HUES48 (cell line): Measurements from ENCODE around the gene DIP2B.

Experiments
- H3K27ac ChIP-seq: one replicate; pipeline ENCODE4 v1.7.0; 2013; ENCODE audit warnings: low read depth, low read length, inconsistent platforms
- H3K27me3 ChIP-seq: 2 replicates; pipeline ENCODE4 v1.6.1; 2013; ENCODE audit warnings: mild to moderate bottlenecking, low read length; ENCODE audit not compliant: control insufficient read depth, insufficient read depth
- H3K36me3 ChIP-seq: 2 replicates; pipeline ENCODE4 v1.6.1; 2013; ENCODE audit warnings: low read length; ENCODE audit not compliant: control insufficient read depth, insufficient read depth
- H3K4me1 ChIP-seq: 2 replicates; pipeline ENCODE4 v1.6.1; 2013; ENCODE audit warnings: mild to moderate bottlenecking, low read length; ENCODE audit not compliant: control insufficient read depth, insufficient read depth
- H3K4me3 ChIP-seq: 2 replicates; pipeline ENCODE4 v1.5.1; 2013; ENCODE audit warnings: mild to moderate bottlenecking, low read depth, low read length
- H3K9ac ChIP-seq: 2 replicates; pipeline ENCODE4 v1.6.1; 2013; ENCODE audit warnings: mild to moderate bottlenecking, low read depth, low read length, moderate library complexity
- H3K9me3 ChIP-seq: 2 replicates; pipeline ENCODE4 v1.6.1; 2013; ENCODE audit warnings: low read length; ENCODE audit not compliant: control insufficient read depth, insufficient read depth

Gene DIP2B

DNA sequence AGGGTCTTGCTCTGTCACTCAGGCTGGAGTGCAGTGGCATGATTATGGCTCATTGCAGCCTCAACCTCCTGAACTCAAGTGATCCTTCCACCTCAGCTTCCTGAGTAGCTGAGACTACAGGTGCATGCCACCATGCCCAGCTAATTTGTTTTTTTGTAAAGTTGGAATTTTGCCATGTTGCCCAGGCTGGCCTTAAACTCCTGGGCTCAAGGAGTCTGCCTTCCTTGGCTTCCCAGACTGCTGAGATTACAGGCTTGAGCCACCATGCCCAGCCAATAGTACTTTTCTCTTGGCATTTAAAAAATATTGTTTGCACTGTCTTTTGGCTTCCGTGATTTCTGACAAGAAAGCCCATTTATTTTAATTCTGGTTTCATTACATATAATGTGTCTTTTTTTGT, 61.3 kb downstream of the DIP2B start:
- no peaks in the 10 kb centered on the region for H3K36me3 ChIP-seq
- no peaks in the 10 kb centered on the region for H3K9me3 ChIP-seq
- no peaks in the 10 kb centered on the region for H3K27me3 ChIP-seq
- H3K4me3 ChIP-seq = no peak overlapping the region
- H3K4me1 ChIP-seq = peaks cover 21% of the 10 kb centered on the region
- no peak overlapping the region for H3K27ac ChIP-seq
- no peak overlapping the region for H3K9ac ChIP-seq

DNA sequence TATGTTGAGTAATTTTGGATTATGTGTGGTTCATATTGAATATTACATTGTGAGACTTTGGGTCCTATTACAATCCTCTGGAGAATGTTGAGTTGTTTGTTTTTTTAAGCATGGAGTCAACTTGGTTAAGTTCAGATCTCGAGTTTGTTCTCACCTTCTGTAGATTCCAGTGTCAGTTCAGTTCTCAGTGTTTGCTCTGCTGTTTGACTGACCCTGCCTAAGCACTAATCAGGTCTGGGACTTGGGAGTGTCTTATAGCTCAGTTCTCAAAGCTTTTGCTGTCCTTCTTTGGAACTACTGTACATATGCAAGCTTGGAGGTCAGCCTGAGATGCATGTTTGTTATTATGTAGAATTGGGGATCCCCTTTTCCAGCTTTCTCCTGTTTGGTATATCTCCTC, 63.1 kb downstream of the DIP2B start:
- peaks cover 32% of the 10 kb centered on the region for H3K4me1 ChIP-seq
- no peaks in the 10 kb centered on the region for H3K36me3 ChIP-seq
- H3K27ac ChIP-seq = peak overlapping the region; percentile 45
- H3K9me3 ChIP-seq = no peaks in the 10 kb centered on the region
- H3K4me3 ChIP-seq = no peak overlapping the region
- no peaks in the 10 kb centered on the region for H3K27me3 ChIP-seq
- H3K9ac ChIP-seq = no peak overlapping the region

DNA sequence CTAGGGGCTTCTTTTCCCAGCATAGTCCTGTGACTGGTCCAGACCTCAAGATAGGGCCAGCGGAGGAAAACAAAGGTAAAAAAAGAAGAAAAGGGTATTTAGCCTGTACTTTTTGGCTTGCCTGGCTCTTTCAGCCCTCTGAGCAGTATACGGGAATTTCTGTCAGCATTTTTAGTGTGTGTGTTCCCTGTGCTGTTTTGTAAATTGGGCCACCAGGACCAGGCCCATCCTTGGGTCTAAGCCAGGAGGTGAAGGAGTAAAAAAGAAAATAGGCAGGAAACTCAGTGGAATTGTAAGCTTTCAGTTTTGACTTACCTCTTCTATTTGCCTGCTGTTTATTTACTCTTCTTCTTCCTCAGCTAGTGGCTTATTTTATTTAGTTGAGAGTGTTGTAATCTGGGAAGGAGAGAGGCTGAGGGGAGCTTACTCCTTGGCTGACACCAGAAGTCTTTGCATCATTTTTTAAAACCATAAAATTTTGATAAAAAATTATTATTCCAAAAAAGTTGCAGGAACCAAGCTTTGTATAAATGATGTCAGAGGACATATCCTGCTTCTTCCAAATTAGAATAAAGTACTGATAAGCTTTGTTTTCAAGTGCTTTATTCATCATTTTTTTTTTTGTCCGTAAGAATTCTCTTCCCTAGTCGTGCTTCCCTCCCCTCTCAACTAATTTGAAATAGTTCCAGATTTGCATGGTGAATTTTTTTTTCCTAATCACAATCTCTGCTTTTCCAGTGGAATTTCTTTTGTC, 63.7 kb downstream of the DIP2B start:
- Histone ChIP-seq H3K4me1 (peaks cover 38% of the 10 kb centered on the region), H3K4me3 (no peak overlapping the region), H3K9me3 (no peaks in the 10 kb centered on the region), H3K9ac (no peak overlapping the region), H3K36me3 (no peaks in the 10 kb centered on the region), H3K27me3 (no peaks in the 10 kb centered on the region), H3K27ac (peak overlapping the region; percentile 45)

DNA sequence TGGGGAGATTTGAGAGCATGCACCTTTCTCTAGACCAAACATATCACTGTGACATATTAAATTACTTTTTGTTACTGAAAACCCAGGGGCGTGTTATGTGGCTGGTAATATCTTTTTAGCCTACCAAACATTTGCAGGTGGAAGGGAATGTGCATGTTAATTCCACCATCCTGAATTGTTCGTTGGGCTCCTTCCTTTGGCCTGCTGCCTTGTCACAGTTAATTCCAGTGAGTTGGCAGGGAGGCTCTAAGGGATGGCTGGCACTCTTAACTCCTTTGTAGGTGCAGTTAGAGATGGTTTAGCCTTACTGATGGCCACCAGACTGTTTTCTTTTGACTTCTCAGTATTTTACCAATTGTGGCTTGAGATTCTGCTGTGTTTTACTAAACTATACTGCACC, 64.5 kb downstream of the DIP2B start:
- Histone ChIP-seq H3K27ac (no peak overlapping the region), H3K4me3 (no peak overlapping the region), H3K27me3 (no peaks in the 10 kb centered on the region), H3K4me1 (peaks cover 46% of the 10 kb centered on the region), H3K36me3 (no peaks in the 10 kb centered on the region), H3K9ac (no peak overlapping the region), H3K9me3 (no peaks in the 10 kb centered on the region)

DNA sequence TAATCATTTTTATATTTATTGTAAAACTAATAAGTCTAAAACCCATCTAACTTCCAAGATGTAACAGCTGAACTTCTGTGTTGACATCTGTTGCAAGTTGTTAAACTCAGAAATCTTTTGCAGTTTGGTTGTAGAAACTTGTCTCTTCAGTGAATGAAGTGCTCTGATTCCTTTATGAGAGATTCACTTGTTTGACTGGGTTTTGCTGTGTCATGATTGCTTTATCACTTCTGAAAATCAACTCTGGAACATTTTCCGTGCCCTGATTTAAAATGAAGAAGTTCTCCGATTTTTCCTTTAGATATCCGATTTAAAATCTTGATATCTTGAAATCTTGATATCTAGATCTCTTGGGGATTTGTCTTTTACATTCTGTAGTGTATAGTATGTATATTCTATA, 65.1 kb downstream of the DIP2B start:
- Histone ChIP-seq H3K27me3 (no peaks in the 10 kb centered on the region), H3K9ac (no peak overlapping the region), H3K4me3 (no peak overlapping the region), H3K36me3 (no peaks in the 10 kb centered on the region), H3K4me1 (peaks cover 52% of the 10 kb centered on the region), H3K9me3 (no peaks in the 10 kb centered on the region), H3K27ac (no peak overlapping the region)

DNA sequence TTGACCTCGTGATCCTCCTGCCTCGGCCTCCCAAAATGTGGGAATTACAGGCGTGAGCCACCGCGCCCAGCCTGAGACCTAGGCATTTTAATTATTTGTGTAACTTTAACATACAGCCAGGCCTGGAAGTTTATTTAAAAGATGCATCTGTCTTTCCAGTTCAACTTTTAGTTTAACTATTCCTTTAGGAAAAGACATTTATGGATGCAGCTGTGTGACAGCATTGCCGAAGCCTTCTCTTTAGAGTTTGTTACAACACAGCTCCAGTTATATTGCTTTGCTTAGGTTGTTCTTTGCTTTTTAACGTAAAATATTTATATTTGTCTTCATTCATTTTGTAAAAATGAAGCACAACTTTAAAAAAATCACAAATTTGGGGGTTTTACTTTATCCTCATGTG, 67.0 kb downstream of the DIP2B start:
- no peak overlapping the region for H3K9ac ChIP-seq
- no peaks in the 10 kb centered on the region for H3K36me3 ChIP-seq
- no peaks in the 10 kb centered on the region for H3K27me3 ChIP-seq
- H3K4me1 ChIP-seq = peaks cover 59% of the 10 kb centered on the region
- H3K4me3 ChIP-seq = no peak overlapping the region
- H3K9me3 ChIP-seq = no peaks in the 10 kb centered on the region
- no peak overlapping the region for H3K27ac ChIP-seq

DNA sequence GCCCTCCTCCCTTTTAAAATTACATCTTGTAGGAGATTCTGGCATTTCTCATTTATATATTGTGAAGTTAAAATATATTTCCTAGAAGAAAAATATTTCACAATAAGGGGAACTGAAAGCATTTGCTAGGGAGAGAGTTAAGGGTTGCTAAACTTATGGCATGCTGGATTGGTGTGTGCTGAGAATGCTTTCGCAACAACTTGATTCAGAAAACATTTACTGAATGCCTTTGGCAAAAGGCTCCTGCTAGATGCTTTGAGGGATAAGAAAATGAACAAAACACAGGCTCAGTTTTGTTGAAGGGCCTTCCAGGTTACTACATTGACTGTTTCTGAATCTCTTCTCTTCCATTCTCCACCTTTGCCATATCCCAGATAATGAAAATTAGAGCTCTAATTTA, 67.5 kb downstream of the DIP2B start:
- no peaks in the 10 kb centered on the region for H3K36me3 ChIP-seq
- peak overlapping the region; percentile 3 for H3K27ac ChIP-seq
- peaks cover 59% of the 10 kb centered on the region for H3K4me1 ChIP-seq
- H3K9ac ChIP-seq = no peak overlapping the region
- no peaks in the 10 kb centered on the region for H3K9me3 ChIP-seq
- H3K4me3 ChIP-seq = no peak overlapping the region
- no peaks in the 10 kb centered on the region for H3K27me3 ChIP-seq

DNA sequence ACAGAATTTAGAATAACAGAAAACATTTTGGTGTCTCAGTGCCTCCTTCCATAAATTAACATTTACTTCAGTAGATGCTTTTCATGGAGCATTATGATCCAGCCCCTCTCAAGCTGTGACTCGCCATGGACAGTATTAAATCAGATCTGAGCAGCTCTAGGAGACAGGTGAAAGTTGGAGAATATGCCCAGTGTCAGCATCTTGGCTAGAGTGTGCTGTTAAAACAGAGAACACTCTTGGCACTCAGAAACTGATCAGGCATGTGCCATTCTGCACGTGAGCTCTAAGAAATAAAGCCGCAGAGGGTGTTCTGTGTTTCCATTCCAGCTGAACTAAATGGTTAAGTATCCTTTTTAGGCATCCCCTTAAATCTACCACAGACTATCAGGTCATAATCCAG, 68.0 kb downstream of the DIP2B start:
- H3K4me3 ChIP-seq = no peak overlapping the region

DNA sequence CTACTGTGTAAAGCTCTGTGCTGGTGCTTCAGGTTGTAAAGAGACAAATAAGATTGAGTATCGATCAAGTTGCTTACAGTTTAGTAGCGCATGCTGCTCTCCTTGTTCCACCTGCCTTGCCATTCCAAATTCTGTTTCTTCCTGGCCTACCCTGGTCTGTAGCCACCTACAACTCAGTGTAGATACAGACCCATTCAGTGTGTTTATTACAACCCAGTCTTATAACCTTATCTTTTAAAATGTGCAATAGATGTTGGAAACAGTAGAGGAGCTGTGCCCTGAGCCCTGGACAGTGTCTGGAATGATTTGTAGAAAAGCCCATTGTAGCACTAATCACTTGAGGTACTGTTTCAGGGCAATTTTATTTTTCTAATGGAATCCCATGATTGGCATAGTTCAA, 68.5 kb downstream of the DIP2B start:
- H3K27me3 ChIP-seq = no peaks in the 10 kb centered on the region
- H3K9ac ChIP-seq = no peak overlapping the region
- H3K36me3 ChIP-seq = no peaks in the 10 kb centered on the region
- H3K27ac ChIP-seq = no peak overlapping the region
- no peaks in the 10 kb centered on the region for H3K9me3 ChIP-seq
- peaks cover 56% of the 10 kb centered on the region for H3K4me1 ChIP-seq
- no peak overlapping the region; the same call in 1 of the 2 replicates for H3K4me3 ChIP-seq

More for the DNA sequence above, 68.0 kb downstream of the DIP2B start:
- peaks cover 59% of the 10 kb centered on the region for H3K4me1 ChIP-seq
- H3K9me3 ChIP-seq = no peaks in the 10 kb centered on the region
- no peaks in the 10 kb centered on the region for H3K36me3 ChIP-seq
- peak overlapping the region; percentile 3 for H3K27ac ChIP-seq
- H3K27me3 ChIP-seq = no peaks in the 10 kb centered on the region
- H3K9ac ChIP-seq = no peak overlapping the region

DNA sequence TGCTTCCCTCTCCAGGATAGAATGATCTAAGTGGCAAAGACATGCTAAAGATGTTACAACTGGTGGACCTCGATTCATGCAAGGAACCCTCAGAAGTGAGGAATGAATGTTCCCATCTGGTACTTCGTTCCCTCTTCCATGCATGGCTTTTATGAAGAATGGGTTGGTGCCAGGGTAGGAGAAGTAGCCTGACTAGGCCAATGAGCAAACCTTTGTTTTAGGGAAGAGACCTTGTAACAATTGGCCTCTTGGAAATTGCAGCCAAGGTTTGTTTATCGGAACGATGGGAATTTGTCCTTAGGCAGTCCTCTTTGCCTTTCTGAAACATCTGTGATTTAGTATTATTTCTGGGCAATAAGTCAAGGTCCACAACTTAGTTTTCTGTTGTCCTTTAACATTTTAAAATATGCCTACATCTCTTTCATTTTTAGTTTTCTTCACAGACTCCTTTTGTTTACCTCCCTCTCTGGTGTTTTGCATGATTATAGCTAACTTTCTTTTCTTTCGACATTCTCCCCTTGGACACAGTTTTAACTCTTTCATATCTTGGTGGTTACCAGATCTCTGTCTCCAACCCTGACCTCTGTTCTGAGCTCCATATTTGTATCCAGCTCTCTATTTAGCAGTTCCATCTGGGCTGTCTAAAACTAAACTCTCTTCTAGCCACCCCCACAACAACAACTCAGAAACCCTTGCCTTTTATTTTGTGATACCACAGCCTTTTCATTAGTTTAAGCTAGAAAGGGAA, 70.0 kb downstream of the DIP2B start:
- peak overlapping the region; percentile 49 for H3K27ac ChIP-seq

DNA sequence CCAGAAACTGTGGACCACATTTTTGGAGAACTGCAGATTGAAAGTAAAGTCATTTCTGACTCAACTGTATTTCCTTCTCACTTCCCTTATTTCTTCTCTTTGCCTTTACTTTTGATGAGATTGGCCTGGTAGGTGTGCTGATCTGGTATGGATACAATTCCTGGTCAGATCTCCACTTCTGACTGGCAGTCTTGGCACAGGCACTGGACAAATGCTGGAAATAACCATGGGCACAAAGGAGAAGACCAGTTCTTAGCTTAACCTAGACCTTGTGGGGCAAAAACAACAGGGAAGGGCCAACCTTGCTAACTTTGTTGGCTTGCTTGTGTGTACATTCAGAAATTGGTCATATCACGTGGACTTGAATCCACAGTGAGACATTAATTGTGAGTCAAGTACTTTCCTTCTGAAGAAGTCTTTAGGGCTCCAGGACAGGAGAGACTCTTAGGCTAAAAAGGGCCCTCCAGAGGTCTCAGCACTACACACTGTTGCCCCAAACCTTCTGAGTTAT, 75.0 kb downstream of the DIP2B start:
- no peak overlapping the region for H3K4me3 ChIP-seq
- no peak overlapping the region for H3K9ac ChIP-seq
- H3K36me3 ChIP-seq = no peaks in the 10 kb centered on the region
- peaks cover 23% of the 10 kb centered on the region for H3K4me1 ChIP-seq
- no peaks in the 10 kb centered on the region for H3K9me3 ChIP-seq
- H3K27me3 ChIP-seq = no peaks in the 10 kb centered on the region
- H3K27ac ChIP-seq = no peak overlapping the region

More for the DNA sequence above, 70.0 kb downstream of the DIP2B start:
- Histone ChIP-seq H3K36me3 (no peaks in the 10 kb centered on the region), H3K9me3 (no peaks in the 10 kb centered on the region), H3K4me3 (peak overlapping the region; percentile 16; the same call in 1 of the 2 replicates), H3K4me1 (peaks cover 42% of the 10 kb centered on the region), H3K27me3 (no peaks in the 10 kb centered on the region), H3K9ac (no peak overlapping the region)
